Umbilical cord (tissue), 2 donors: ENCODE measurements around the gene RASGRF1. TPM values are rescaled to one million over a fixed set of nuclear protein-coding genes. Genes with fewer than 3 reads are reported as not detected.
A peak's percentile ranks its signal among the peaks of the same experiment; 100 is the strongest.

Experiments
- DNase-seq: peaks from one replicate; pipeline ENCODE4 v3.0.0-alpha.2; 2015; ENCODE audit warnings: low spot score
- total RNA-seq: library from RNA; depleted of rRNA; stranded (reverse); fragments of >200 nt; gene quantifications from one replicate; pipeline ENCODE4 v1.2.3, GENCODE V29; 2014; ENCODE audit warnings: low replicate concordance; ENCODE audit not compliant: insufficient read depth

Gene RASGRF1
- total RNA-seq, 1 donor from 2014 or later: 1.7 TPM

DNA sequence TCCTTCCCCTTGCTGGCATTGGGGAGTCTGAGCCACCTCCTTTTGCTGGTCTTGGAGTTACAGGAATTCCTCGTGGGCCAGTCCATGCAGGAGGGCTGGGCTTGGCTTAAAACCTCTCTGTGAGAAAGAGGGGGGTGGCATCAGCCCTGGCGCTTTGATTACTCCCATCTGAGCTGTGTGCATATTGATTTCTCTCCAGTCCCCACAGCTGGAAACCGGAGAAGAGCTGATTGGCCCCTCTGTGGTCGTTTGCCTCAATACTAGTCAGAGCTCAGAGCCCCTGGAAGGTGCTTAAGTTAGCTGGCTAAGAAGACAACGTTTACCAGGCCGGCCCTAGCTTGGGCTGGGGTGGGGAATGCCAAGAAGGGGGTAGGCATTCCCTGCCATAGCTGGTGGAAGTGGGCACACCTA lies 4.0 kb upstream of the RASGRF1 start:
- no peak for DNase-seq

DNA sequence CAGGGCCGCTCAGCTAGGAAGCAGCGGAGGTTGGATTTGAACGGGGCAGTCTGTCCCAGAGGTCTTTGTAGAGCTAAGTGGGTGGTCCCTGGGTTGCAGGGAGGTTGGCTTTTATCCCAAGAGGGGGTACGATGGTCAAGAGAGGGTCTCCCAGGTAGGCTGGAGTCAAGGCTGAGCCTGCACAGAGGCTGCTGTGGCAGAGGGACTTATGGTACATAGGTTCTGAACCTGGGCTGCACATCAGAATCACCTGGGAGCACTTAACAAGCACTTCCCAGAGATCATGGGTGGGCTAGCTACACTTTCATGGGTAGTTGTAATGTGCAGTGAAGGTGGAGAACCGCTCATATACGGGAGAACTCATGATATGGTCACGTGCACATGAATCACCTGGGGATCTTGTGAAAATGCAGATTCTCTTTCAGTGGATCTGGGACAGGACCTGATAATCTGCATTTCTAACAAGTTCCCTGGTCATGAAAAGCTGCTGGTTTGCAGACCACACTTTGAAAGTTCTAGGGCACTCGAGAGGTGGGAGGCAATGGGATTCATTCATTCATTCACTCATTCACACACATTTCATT lies 2.9 kb upstream of the RASGRF1 start:
- DNase-seq: no peak

DNA sequence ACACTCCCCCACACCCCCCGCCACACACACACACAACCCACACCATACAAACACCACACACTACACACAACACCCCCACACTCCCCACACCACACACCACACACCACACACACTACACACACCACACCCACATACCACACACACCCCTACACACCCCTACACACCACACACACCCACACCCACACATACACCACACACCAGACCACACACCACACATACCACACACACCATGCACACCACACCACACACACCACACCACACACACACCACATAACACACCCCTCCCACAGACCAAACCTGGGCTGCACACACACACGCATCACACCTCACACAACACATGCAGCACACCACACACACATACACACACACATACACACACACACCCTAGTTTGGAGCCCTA lies 1.8 kb upstream of the RASGRF1 start:
- no peak for DNase-seq

DNA sequence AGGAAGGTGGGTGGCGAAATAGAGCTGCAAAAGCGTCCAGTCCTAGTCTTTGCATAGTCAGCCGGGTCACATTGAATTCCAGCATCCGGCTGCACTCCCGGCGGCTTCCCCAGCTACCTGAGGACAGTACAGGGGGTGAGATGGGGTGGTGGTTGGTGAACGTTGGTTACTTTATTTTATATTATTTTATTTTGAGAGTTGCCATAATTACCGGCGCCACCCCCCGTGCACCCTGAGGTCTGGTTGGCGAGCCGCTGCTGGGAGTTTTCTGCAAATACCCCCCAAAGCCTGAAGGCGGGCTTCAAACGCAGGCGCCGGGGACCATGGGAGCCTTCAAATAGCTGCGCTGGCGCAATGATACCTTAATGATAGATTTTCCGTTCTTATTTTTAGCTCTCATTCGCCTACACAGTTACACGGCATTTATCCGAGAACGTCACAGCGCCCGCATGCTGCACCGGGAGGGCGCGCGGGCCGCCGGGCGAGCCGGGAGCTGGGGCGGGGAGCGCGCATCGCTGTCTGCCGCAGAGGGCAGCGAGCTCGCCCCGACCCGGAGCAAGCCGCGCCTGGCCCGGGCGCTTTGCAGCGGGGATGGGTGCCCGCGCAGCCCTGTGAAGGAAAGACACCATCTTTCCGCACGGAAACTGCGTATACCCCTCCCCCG lies 756 bp upstream of the RASGRF1 start:
- no peak for DNase-seq

DNA sequence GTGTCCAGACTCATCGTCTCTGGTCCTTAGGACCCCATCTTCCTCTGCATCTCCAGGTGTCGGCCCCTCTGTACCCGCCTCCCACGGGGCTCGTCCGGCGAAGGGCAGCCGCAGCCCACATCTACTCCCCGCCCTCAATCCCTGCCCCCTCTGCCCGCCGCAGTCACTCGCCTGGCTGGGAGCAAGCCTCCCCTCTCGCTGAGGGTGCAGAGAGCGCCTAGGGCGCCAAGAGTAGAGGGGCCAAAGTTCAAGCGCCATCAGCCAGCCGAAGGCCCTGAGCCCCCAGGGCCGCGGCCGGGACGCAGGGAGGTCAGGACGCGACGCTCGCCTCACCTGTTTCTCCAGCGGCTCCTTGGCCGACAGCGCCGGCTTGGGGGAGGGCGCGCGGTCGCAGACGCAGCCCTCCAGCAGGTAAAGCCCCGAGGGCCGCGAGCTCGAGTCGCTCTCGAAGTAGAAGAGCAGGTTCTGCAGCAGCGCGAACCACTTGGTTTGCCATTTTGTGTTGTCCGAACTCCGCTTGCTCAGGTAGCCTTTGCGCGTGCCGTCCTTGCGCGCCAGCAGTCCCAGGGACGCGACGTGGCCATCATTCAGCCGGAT lies 592 bp downstream of the RASGRF1 start:
- DNase-seq: no peak

DNA sequence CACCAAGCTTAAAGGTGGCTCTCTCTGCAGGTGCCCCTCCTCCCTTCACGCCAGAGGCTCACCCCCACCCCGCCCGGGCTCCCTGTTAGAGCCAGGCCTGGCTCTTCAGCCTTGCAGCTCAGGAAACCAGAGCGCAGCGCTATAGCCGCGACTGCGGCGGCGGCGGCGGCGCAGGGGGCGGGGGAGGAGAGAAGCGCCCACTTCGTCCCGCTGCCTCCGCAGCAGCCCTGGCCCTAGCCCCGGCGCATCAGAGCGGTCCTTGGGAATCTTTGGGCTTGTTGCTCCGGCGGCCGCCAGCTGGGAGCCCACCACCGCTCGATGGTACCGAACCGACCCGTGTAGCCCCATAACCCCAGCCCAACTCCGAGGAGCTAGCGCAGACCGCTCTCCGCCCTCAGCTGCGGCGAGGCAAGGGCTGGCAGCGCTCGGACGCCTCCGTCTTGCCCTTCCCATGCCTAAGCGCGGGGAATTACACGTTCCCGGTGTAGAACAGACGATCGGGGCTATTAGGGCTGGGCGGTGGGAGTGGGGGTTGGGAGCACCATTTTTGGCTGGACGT lies 1.2 kb downstream of the RASGRF1 start:
- DNase-seq: no peak

DNA sequence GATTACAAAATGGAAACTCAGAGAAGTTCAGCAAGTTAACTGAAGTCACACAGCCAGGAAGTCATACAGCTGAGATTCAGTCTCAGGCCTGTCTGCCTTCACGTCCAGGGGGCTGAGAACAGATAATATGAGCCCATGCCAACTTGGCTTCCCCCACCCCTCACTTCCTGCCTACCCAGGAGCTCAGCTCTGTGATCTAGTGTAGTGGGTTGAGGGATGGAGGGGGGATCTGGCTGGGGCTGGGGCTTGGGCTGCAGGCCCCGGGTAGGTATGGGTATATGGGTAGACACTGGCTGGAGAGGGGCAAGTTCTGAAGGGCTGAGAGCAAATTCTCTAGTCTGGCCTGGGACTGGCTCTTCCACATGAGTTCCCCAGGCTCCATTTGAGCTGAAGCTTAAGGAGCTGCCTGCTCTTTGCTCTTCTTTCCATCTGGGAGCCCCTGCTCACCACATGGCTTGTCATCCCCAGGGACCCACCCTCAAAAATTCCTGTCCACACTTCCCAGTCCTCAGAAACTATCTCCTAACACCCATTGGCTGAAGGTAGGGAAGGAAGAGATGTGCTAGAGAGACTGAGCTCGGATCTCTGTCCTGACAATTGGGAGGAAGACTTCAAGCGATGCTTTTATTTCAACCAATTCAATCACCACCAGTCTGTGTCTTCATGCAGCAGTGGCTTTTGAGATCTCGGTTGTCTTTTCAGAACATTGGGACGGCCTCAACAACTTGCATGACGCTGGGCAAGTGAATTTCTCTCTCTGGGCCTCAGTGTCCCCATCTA lies 2.0 kb downstream of the RASGRF1 start:
- DNase-seq: no peak

DNA sequence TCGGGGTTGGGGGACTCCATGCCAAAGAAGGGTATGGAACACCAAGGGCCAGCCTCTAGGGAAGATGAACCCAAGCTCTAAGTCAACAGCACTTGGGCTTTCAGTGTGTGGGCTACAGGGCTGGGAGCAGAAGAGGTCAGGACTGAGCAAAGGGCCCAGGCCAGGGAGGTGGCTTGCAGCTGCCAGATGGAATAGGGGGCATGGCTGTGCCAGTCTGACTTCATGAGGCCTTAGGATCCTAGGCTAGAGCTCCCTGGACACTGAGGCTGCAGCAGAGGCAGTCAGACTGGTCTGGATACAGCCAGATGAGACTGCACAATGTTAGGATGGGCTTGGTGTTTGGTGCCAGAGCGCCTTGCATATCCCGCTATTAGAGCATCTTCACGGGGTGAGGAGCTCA lies 3.8 kb downstream of the RASGRF1 start:
- no peak for DNase-seq

DNA sequence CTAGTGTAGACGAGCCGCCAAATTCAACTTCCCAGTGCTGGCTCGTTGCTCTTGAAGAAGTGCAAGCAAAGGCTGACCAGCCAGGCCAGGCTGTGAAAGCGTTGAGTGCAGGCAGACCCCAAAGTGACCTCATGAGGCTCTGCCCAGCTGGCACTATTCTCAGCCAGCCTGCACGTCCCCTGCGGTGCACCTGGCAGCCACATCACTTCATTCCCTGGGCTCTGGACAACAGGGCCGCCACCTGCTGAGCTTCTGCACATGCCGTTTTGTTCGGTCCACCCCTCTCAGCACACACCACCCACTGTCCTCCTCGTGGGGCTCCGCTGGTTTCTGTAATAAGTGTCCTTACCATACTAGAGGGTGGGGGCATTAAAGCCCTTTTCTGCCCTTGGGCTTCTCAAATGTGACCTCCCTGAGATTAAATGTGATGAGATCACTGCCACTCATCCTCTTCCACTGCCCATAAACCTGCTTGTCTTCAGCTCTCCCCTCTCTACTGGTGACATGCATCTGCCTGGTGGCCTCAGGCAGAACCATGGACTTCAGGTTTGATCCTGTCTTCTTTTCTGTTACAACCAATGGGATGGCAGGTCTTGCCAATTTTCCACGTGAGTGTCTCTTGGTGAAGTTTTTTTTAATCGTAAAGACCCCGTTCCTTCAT lies 6.1 kb downstream of the RASGRF1 start:
- no peak for DNase-seq

DNA sequence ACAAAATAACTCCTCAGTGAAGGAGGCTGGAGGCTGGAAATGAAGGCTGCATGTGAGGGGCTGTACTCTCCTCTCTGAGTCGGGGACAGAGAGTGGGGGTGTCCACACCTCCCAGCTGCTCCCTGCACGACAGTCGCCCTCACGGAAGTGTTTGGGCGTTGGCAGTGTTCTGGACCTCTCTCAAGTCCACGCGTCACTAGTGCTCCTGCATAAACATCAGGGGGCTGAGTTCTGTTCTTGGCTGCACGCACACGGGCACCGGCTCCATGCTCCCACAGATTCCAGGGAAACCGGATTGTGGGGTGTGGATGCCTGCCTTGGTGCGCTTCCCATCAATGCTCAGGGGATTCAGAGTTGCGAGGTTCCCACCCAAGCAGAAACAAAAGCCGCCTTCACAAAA lies 7.4 kb downstream of the RASGRF1 start:
- DNase-seq: no peak

DNA sequence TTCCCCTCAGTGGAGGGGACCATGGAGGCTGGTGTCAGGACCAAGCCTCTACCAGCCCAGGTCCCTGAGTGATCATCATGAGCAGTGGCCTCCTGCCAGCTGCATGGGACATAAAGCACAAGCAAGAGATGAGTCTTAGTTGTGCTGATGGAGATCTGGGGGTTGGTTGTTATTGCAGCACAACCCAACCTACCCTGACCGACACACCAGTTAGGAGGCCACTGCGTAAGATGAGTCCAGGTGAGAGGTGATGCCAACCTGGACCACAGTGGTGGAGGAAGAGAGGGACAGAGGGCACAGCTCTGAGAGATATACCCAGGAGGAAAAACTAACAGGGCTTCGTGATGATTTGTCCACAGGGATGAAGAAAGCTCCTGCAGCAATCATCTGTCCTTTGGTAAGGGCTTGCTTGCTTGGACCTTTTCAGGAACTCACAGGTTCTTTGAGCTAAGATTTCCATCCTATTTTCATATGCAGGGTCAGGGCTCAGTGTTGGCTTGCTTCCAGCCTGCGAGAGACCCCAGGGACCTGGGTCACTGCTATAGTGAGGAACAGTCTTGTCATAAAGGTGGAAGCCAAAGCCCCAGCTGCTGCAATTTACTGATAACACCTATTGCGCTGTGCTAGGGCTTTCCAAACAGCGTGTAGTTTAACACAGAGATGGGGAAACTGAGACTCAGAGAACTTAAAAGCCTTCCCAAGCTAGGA lies 8.1 kb downstream of the RASGRF1 start:
- DNase-seq: no peak

DNA sequence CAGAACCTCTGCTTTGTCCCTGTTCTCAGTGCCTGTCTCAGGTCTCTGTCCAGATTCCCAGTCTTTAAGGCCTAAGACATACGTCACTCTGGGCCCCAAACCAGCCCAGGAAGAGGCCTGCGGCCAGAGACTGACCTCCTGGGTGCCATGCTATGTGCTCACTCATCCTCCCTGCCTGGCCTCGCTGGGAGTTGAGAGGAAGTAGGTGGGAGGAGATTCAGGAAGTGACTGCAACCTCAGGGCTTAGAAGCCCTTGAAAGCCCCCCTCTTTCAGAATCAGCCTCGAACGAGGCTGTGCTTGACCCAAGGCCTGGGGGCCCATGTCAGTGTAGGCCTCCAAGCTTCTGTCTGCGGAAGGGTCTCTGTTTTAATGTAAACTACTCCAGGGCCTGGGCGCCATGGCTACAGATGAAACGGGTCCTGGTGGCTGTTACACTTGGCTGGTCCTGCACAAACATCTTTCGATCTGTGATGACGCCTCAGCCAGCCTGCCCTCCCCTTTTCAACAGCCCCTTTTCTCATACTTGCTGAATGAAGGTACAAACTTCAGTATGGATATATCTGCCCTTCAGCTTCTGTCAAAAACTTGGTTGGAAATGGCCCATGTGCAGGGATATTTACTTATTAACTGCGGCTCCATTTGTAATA lies 11.7 kb downstream of the RASGRF1 start:
- no peak for DNase-seq

DNA sequence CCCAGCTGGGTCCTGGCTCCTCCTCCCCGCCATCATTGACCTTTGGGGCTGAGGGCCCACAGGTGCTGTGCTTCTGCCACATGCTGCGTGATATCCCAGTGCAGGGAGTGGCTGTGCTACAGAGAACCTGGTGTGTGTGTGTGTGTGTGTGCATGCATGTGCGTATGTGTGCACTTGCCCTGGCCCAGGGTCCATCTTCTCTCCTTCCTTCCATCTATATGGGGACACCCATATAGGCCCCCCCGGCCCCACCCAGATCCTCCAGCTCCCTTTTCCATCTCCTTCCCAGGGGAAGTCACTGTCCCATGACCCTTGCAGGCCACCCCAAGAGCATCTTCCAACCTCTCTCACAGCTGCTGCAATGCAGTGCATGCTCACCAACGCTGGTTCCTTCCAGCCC lies 12.6 kb downstream of the RASGRF1 start:
- DNase-seq: no peak

DNA sequence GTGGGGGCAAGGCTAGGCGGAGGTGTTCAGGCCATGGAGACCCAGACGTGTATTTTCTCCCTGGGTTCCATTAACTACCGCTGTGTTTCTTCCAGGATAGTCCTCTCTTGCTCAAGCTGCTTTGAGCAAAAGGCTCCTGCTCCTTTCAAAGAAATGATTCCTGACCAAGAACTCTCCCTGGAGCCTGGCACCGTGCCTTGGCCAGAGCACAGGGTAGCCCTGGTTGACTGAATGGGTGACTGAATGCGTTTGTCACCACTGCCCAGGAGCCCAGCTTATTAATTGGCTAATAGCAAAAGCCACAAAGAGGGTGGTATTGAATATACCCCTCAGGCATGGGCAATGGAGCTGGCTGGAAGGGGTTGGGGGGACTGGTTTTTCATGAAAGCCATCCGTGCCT lies 13.9 kb downstream of the RASGRF1 start:
- no peak for DNase-seq

DNA sequence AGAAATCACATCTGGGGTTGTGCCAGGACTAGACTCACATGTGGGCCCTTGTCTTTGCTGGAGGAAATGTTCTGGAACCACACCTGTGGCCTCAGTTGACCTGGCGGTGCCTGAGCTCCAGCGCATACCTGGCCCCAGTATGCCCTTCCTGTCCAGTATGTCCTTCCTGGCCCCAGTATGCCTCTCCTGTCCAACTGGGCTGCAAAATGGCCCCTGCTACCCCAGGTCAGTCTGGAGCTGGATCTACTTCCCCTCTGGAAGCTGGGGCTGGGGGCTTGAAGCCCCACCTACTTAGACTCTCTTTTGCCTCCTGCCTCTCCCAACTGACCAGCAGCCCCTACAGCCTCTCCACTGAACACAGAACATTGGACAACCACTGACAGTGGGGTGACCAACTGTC lies 15.3 kb downstream of the RASGRF1 start:
- no peak for DNase-seq

DNA sequence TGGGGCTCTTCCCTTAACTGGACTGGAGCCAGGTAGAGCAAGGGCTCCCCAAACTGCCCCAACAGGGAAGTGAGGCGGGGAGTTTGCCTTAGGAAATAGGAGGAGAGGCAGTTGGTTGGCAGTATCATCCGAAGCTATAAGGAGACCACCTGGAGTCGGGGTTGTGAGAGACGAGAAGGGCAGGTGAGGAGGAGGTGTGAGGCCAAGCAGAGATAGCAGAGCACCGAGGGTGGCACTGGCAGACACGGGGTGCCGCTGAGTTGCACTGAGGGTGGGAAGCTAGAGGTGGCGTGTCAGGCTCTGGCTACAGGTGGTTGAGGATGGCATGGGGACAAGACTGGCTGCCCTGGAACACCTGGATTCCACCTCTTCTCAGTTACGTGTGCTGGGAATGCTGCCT lies 17.2 kb downstream of the RASGRF1 start:
- DNase-seq: no peak

DNA sequence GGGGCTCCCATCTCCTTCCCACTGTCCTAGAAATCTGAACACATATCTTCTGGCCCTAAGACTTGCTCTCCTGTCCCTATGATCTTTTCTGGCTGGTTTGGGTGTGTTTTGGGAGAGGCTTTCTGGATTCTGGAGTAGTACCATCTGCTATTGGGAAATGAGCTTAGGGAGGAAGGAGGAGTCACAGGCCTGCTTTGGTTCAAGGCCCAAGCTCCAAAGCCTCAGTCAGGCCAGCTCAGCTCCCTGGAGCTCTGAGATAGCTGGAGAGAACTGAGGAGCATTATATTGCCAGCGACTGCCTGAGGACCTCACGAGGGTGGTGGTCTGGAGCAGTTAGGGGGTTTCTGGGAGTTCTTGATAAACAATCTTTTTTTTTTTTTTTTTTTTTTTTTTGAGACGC lies 18.7 kb downstream of the RASGRF1 start:
- DNase-seq: peak; percentile 94

DNA sequence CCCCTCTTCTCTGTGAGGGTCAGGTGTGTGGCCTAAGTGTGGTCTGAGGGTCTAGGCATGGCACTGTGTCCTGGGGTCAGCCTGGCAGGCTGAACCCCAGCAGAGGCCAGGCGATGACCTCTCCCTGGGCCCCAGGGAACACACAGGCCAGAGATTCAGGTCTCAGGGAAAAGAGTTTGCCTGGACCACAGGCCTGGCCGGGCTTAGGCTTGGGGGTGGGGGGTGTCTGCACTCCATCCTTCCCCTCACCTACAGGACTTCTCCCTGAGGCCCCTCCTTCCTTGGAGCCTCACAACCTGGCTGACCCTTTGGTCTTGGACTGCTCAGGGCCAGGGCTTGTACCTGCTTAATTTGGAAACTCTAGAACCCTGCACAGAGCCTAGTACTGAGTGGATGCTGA lies 21.8 kb downstream of the RASGRF1 start:
- no peak for DNase-seq

DNA sequence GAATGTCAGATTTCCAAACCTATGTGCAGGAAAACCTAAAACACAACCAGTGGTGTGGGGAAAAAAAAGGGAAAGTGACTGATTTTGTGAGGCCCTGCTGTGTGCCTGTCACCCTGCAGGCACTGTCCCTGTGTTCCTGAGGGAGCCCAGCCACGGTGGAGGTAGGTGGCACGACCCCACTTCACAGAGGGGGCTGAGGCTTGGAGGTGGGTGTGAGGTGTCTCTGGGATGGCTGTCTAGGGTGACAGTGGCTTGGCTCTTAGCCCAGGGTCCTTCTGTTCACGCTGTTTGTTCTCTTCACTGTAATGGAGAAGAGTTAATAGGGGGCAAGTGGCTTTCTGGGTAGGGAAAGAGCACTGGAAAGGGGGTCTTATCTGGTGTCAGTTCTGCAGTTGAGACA lies 22.6 kb downstream of the RASGRF1 start:
- no peak for DNase-seq

DNA sequence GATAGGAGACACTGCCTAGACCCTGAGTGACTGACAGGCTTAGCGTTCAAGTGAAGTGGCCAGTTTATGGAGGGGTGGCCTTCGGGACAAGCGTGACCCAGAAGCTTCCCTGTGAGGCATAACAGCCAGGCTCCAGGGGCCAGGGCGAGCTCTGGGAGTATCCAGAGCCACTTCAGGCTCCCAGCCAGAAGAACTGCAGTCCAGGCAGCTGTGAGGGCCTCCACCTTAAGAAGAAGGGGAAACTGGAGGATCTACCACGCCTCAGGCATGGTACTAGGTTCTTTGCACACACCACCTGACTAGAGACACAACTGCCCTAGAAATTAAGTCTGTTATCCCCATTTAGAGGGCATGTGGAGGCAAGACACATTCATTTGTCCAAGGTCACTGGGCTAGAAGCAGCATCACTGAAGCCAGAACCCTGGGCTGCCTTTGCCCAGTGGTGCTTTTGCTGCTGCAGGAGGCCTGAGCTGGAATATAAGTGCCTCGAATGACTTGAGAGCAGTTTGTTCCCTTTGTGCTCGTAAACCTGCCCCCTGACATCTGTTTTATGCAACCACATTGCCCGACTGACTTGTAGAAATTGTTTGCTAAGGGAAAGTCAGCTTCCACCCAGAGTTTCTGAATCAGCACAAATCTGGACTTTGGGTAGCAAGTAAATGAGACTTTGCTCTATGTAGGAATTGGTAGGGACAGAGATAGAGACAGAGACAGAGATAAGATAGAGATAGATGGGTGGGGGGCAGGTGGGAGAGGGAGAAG lies 23.3 kb downstream of the RASGRF1 start:
- peak; percentile 72 for DNase-seq
